ENCODE measurements around the gene LATS1.

DNA sequence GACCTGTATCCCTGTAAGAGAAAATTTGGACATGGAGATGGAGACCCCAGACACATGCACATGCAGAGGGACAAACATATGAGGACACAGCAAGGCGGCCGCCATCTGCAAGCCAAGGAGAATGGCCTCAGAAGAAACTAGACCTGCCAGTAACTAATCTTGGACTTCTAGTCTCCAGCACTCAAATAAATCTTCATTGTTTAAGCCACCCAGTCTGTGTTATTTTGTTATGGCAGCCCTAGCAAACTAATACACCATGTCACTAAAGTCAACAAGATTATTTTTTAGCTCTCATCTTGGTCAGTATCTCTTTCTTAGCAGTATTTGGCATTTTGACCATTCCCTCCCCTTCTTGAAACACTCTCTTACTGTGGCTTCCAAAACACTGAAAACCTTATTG lies 26.7 kb downstream of the LATS1 start:
- no peak for TF ChIP-seq RFX5 (IDR thresholded peaks at IDR 0.05; ENCODE audit: low read length)
- TF ChIP-seq, protein P1, sequence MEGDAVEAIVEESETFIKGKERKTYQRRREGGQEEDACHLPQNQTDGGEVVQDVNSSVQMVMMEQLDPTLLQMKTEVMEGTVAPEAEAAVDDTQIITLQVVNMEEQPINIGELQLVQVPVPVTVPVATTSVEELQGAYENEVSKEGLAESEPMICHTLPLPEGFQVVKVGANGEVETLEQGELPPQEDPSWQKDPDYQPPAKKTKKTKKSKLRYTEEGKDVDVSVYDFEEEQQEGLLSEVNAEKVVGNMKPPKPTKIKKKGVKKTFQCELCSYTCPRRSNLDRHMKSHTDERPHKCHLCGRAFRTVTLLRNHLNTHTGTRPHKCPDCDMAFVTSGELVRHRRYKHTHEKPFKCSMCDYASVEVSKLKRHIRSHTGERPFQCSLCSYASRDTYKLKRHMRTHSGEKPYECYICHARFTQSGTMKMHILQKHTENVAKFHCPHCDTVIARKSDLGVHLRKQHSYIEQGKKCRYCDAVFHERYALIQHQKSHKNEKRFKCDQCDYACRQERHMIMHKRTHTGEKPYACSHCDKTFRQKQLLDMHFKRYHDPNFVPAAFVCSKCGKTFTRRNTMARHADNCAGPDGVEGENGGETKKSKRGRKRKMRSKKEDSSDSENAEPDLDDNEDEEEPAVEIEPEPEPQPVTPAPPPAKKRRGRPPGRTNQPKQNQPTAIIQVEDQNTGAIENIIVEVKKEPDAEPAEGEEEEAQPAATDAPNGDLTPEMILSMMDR (IDR thresholded peaks at IDR 0.05) = no peak
- TF ChIP-seq MEF2A (IDR thresholded peaks at IDR 0.05; ENCODE audit: borderline replicate concordance, low read depth) = no peak
- no peak for TF ChIP-seq USF2 (IDR thresholded peaks at IDR 0.05; ENCODE audit: borderline replicate concordance, low read depth, low read length)
- TF ChIP-seq EZH2phosphoT487 (IDR thresholded peaks at IDR 0.05; ENCODE audit: borderline replicate concordance, low read depth) = no peak
- no peak for TF ChIP-seq JUND (IDR thresholded peaks at IDR 0.05)
- no peak for TF ChIP-seq SIN3A (IDR thresholded peaks at IDR 0.05; ENCODE audit: borderline replicate concordance, low read depth, low read length)
- TF ChIP-seq REST (IDR thresholded peaks at IDR 0.05; ENCODE audit: low read depth, low read length) = no peak
- no peak for TF ChIP-seq POLR2AphosphoS5 (IDR thresholded peaks at IDR 0.05; ENCODE audit: low read depth, low read length)
- TF ChIP-seq SMC3 (IDR thresholded peaks at IDR 0.05; ENCODE audit: low read depth, low read length) = no peak
- no peak for TF ChIP-seq RAD21 (IDR thresholded peaks at IDR 0.05; ENCODE audit: low read length)
- TF ChIP-seq, protein P2, sequence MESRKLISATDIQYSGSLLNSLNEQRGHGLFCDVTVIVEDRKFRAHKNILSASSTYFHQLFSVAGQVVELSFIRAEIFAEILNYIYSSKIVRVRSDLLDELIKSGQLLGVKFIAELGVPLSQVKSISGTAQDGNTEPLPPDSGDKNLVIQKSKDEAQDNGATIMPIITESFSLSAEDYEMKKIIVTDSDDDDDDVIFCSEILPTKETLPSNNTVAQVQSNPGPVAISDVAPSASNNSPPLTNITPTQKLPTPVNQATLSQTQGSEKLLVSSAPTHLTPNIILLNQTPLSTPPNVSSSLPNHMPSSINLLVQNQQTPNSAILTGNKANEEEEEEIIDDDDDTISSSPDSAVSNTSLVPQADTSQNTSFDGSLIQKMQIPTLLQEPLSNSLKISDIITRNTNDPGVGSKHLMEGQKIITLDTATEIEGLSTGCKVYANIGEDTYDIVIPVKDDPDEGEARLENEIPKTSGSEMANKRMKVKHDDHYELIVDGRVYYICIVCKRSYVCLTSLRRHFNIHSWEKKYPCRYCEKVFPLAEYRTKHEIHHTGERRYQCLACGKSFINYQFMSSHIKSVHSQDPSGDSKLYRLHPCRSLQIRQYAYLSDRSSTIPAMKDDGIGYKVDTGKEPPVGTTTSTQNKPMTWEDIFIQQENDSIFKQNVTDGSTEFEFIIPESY (IDR thresholded peaks at IDR 0.05; ENCODE audit: borderline replicate concordance, low read depth) = no peak
- TF ChIP-seq TCF12 (IDR thresholded peaks at IDR 0.05) = no peak

All from SK-N-SH (cell line).